Measurements from ENCODE around the gene UAP1L1.

DNA sequence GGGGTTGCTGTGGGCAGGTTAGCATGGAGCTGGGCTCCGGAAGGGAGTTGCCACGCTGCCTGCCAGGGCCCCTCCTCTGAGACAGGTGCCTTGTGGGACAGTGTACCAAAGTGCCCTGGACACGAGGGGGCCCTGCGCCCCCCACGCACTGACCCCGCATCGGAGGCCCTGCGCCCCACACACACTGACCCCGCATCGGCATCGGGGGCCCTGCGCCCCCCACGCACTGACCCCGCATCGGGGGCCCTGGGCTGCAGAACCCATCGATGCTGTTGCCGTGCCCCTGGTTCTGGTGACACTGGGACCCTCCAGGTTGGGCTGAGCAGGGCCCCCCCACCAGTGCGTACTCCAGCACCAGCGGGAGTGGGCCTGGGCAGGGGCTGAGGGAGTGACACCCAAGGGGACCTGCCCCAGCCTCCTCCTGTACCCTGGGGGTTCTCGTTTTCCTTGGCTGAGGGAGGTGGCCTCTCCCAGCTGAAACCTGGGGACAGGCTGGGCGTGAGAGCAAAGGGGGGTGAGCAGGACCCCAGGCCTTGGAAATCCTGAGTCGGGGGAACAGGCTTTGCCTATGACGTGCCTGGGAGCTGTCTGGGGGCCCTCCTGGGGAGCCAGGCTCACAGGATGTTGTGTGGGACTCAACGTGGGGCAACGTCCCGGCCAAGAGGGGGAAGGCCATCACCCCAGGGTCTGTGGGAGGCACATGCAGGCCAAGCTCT lies 13.8 kb upstream of the UAP1L1 start:
- TF ChIP-seq, protein P1, sequence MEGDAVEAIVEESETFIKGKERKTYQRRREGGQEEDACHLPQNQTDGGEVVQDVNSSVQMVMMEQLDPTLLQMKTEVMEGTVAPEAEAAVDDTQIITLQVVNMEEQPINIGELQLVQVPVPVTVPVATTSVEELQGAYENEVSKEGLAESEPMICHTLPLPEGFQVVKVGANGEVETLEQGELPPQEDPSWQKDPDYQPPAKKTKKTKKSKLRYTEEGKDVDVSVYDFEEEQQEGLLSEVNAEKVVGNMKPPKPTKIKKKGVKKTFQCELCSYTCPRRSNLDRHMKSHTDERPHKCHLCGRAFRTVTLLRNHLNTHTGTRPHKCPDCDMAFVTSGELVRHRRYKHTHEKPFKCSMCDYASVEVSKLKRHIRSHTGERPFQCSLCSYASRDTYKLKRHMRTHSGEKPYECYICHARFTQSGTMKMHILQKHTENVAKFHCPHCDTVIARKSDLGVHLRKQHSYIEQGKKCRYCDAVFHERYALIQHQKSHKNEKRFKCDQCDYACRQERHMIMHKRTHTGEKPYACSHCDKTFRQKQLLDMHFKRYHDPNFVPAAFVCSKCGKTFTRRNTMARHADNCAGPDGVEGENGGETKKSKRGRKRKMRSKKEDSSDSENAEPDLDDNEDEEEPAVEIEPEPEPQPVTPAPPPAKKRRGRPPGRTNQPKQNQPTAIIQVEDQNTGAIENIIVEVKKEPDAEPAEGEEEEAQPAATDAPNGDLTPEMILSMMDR (IDR thresholded peaks at IDR 0.05; ENCODE audit: insufficient read depth, low read length, poor library complexity, severe bottlenecking), result no peak
- TF ChIP-seq EZH2phosphoT487 (conservative IDR thresholded peaks at IDR 0.05; ENCODE audit: low read length), result no peak

All from SU-DHL-6 (cell line).